NCI-H748 (cell line): ENCODE data around the gene CWC22.
"Not testable (repeated sequence)": the region's sequence is repeated elsewhere in the genome, so short reads cannot be mapped to it uniquely, and the experiment has no call there.

Source experiments
- DNase-seq: peaks from one replicate; lab custom pipeline; 2025; ENCODE audit not compliant: unreplicated experiment; lab: John Stamatoyannopoulos, UW

CWC22 gene

GRCh38 chr2:180003559-180003958, 3.5 kb downstream of the CWC22 start:
- no peak for DNase-seq

- DNase-seq = no peak
Observed at GRCh38 chr2:180003073-180003472, 4.0 kb downstream of the CWC22 start.

- no peak for DNase-seq
Observed at GRCh38 chr2:180002198-180002770, 4.8 kb downstream of the CWC22 start.

GRCh38 chr2:180001726-180002125, 5.4 kb downstream of the CWC22 start:
- no peak for DNase-seq

- DNase-seq = no peak
Observed at GRCh38 chr2:180000434-180000833, 6.7 kb downstream of the CWC22 start.

GRCh38 chr2:179999000-179999399, 8.1 kb downstream of the CWC22 start:
- DNase-seq = no peak

GRCh38 chr2:179995741-179996515, 11.2 kb downstream of the CWC22 start:
- DNase-seq = no peak

GRCh38 chr2:179991344-179991743, 15.8 kb downstream of the CWC22 start:
- DNase-seq = no peak

GRCh38 chr2:179990676-179991317, 16.3 kb downstream of the CWC22 start:
- DNase-seq = no peak

- DNase-seq = no peak
Observed at GRCh38 chr2:179987916-179988315, 19.2 kb downstream of the CWC22 start.

GRCh38 chr2:179985163-179985820, 21.8 kb downstream of the CWC22 start:
- no peak for DNase-seq

- no peak for DNase-seq
Observed at GRCh38 chr2:179983250-179983932, 23.7 kb downstream of the CWC22 start.

GRCh38 chr2:179981085-179981484, 26.0 kb downstream of the CWC22 start:
- DNase-seq = peak; percentile 92

- peak; percentile 57 for DNase-seq
Observed at GRCh38 chr2:179974761-179975160, 32.3 kb downstream of the CWC22 start.

- peak; percentile 5 for DNase-seq
Observed at GRCh38 chr2:179966778-179967394, 40.2 kb downstream of the CWC22 start.

- DNase-seq = no peak
Observed at GRCh38 chr2:179965291-179966258, 41.5 kb downstream of the CWC22 start.

- no peak for DNase-seq
Observed at GRCh38 chr2:179963626-179964025, 43.5 kb downstream of the CWC22 start.

- not testable (repeated sequence) for DNase-seq
Observed at GRCh38 chr2:179958251-179958650, 48.8 kb downstream of the CWC22 start.

GRCh38 chr2:179954026-179954425, 53.1 kb downstream of the CWC22 start:
- DNase-seq = peak; percentile 81

- no peak for DNase-seq
Observed at GRCh38 chr2:179953359-179953758, 53.7 kb downstream of the CWC22 start.
